NCI-H2107 treated with DMSO at 0.1 percent for 48 hours (cell line): Measurements from ENCODE around the gene TDRD1.

Source experiments
- DNase-seq: peaks from one replicate; lab custom pipeline; 2025; ENCODE audit not compliant: unreplicated experiment; lab: John Stamatoyannopoulos, UW

Gene TDRD1

GRCh38 chr10:114175667-114176066 lies 3.5 kb upstream of the TDRD1 start:
- DNase-seq = no peak

GRCh38 chr10:114176511-114176910 lies 2.6 kb upstream of the TDRD1 start:
- DNase-seq = no peak

GRCh38 chr10:114179747-114180146 lies 594 bp downstream of the TDRD1 start:
- DNase-seq = no peak

- no peak for DNase-seq
Measured at GRCh38 chr10:114180937-114181336, 1.8 kb downstream of the TDRD1 start.

- no peak for DNase-seq
Measured at GRCh38 chr10:114181971-114182370, 2.8 kb downstream of the TDRD1 start.

GRCh38 chr10:114183563-114183962 lies 4.4 kb downstream of the TDRD1 start:
- DNase-seq = no peak

GRCh38 chr10:114184276-114184675 lies 5.1 kb downstream of the TDRD1 start:
- DNase-seq = no peak

GRCh38 chr10:114188001-114188400 lies 8.8 kb downstream of the TDRD1 start:
- DNase-seq = no peak

- no peak for DNase-seq
Measured at GRCh38 chr10:114188900-114189299, 9.7 kb downstream of the TDRD1 start.

- DNase-seq = no peak
Measured at GRCh38 chr10:114189700-114190099, 10.5 kb downstream of the TDRD1 start.

GRCh38 chr10:114195079-114195478 lies 15.9 kb downstream of the TDRD1 start:
- no peak for DNase-seq

GRCh38 chr10:114199239-114199638 lies 20.1 kb downstream of the TDRD1 start:
- no peak for DNase-seq

- DNase-seq = no peak
Measured at GRCh38 chr10:114202812-114203211, 23.7 kb downstream of the TDRD1 start.

- no peak for DNase-seq
Measured at GRCh38 chr10:114206902-114207301, 27.7 kb downstream of the TDRD1 start.

GRCh38 chr10:114207349-114207748 lies 28.2 kb downstream of the TDRD1 start:
- no peak for DNase-seq

GRCh38 chr10:114208351-114208750 lies 29.2 kb downstream of the TDRD1 start:
- no peak for DNase-seq

- no peak for DNase-seq
Measured at GRCh38 chr10:114212153-114212552, 33.0 kb downstream of the TDRD1 start.

GRCh38 chr10:114215033-114215432 lies 35.9 kb downstream of the TDRD1 start:
- no peak for DNase-seq

GRCh38 chr10:114220281-114220680 lies 41.1 kb downstream of the TDRD1 start:
- no peak for DNase-seq

GRCh38 chr10:114221235-114221634 lies 42.1 kb downstream of the TDRD1 start:
- no peak for DNase-seq

GRCh38 chr10:114223066-114223465 lies 43.9 kb downstream of the TDRD1 start:
- no peak for DNase-seq

- DNase-seq = no peak
Measured at GRCh38 chr10:114228156-114228555, 49.0 kb downstream of the TDRD1 start.

GRCh38 chr10:114232561-114233176 lies 53.5 kb downstream of the TDRD1 start:
- no peak for DNase-seq
